H1 (cell line): ENCODE results near the gene GNL2. TPM values are rescaled to one million over a fixed set of nuclear protein-coding genes. Genes with fewer than 3 reads are reported as not detected.

Source experiments
- CTCF ChIA-PET: fragments of 300-600 bp; sonication (Branson Sonifier 250); formaldehyde crosslinking; loops from one replicate; lab custom pipeline; 2021; ENCODE audit not compliant: partially characterized antibody; lab: Charles Lee
- POLR2A ChIA-PET: fragments of 300-600 bp; sonication (Branson Sonifier 250); formaldehyde crosslinking; loops from one replicate; lab custom pipeline; 2021; ENCODE audit warnings: inconsistent platforms; ENCODE audit not compliant: partially characterized antibody; lab: Charles Lee
- DNase-seq, 2 experiments: peaks; one replicate each; pipeline versions ENCODE4 v3.0.0 to v3.0.0-alpha.2; 2010 to 2022; ENCODE audit warnings: low spot score in 2 of 2, low read depth in 1 of 2, mixed read lengths in 1 of 2
- FAIRE-seq: peaks from 2 replicates; lab custom pipeline; 2011; peaks lifted over from hg19 to GRCh38; lab: Jason Lieb, UNC
- H2AFZ ChIP-seq: 2 replicates; pipeline ENCODE4 v1.8.1; 2012; ENCODE audit warnings: low read length, inconsistent platforms
- H2AK5ac ChIP-seq: 2 replicates; pipeline ENCODE4 v1.6.1; 2013; ENCODE audit warnings: low read depth, low read length
- H2BK120ac ChIP-seq: replicated peaks from 2 replicates; pipeline ENCODE3; 2013; ENCODE audit warnings: low read depth, low read length, inconsistent platforms
- H2BK12ac ChIP-seq: 2 replicates; pipeline ENCODE4 v1.6.1; 2013; ENCODE audit warnings: low read depth, low read length
- H2BK15ac ChIP-seq: 2 replicates; pipeline ENCODE4 v1.6.1; 2013; ENCODE audit warnings: low read length
- H2BK20ac ChIP-seq: 2 replicates; pipeline ENCODE4 v1.6.1; 2013; ENCODE audit warnings: low read length
- H2BK5ac ChIP-seq: 2 replicates; pipeline ENCODE4 v1.6.1; 2013; ENCODE audit warnings: low read depth, low read length
- H3K14ac ChIP-seq: 2 replicates; pipeline ENCODE4 v1.6.1; 2013; ENCODE audit warnings: inconsistent platforms; ENCODE audit not compliant: insufficient read length
- H3K18ac ChIP-seq: 2 replicates; pipeline ENCODE4 v1.6.1; 2013; ENCODE audit warnings: low read length; ENCODE audit errors: extremely low read depth
- H3K23ac ChIP-seq: 2 replicates; pipeline ENCODE4 v1.6.1; 2013; ENCODE audit warnings: inconsistent platforms; ENCODE audit not compliant: insufficient read length
- H3K23me2 ChIP-seq: 2 replicates; pipeline ENCODE4 v1.6.1; 2013; ENCODE audit warnings: low read depth, low read length
- H3K27ac ChIP-seq: 2 replicates; pipeline ENCODE4 v1.6.1; 2011; ENCODE audit warnings: low read depth, low read length, inconsistent platforms
- H3K27me3 ChIP-seq, 4 experiments: replicated peaks in 1 of 4; 1 replicate in 1 of 4; 2 replicates in 3 of 4; pipeline versions ENCODE4 v1.6.1 to v1.8.1; 2011 to 2013; ENCODE audit warnings: low read length in 3 of 4, mild to moderate bottlenecking in 3 of 4, inconsistent platforms in 2 of 4, mixed read lengths in 2 of 4, moderate library complexity in 1 of 4; ENCODE audit not compliant: control insufficient read depth in 3 of 4, insufficient read depth in 3 of 4; ENCODE audit errors: extremely low read depth in 1 of 4
- H3K36me3 ChIP-seq, 4 experiments: 2 replicates each; pipeline versions ENCODE4 v1.6.1 to v1.8.1; 2011 to 2013; ENCODE audit warnings: mild to moderate bottlenecking in 4 of 4, low read length in 3 of 4, moderate library complexity in 2 of 4, control low read depth in 1 of 4, inconsistent platforms in 1 of 4; ENCODE audit not compliant: insufficient read depth in 4 of 4, control insufficient read depth in 2 of 4
- H3K4ac ChIP-seq: replicated peaks from 2 replicates; pipeline ENCODE3; 2013; ENCODE audit warnings: low read length, low read depth, mixed read lengths, inconsistent platforms; ENCODE audit not compliant: insufficient read length
- H3K4me1 ChIP-seq, 4 experiments: replicated peaks in 1 of 4; 1 replicate in 1 of 4; 2 replicates in 3 of 4; pipeline versions ENCODE4 v1.6.1 to v1.8.1; 2011 to 2013; ENCODE audit warnings: low read length in 3 of 4, inconsistent platforms in 2 of 4, mixed read lengths in 1 of 4; ENCODE audit not compliant: insufficient read depth in 4 of 4, control insufficient read depth in 3 of 4
- H3K4me2 ChIP-seq, 2 experiments: 2 replicates each; pipeline versions ENCODE4 v1.6.1 to v1.8.1; 2011 to 2013; ENCODE audit warnings: low read depth in 2 of 2, low read length in 2 of 2, control low read depth in 1 of 2, inconsistent platforms in 1 of 2, mild to moderate bottlenecking in 1 of 2; ENCODE audit not compliant: insufficient read depth in 1 of 2
- H3K4me3 ChIP-seq, 4 experiments: fragments of 200-600, 300-600 bp in 1 of 4; sonication (generic), shearing (Covaris generic), sonication (Bioruptor Twin) in 1 of 4; 2 replicates each; pipeline versions ENCODE4 v1.5.1 to v1.8.1; 2011 to 2016; ENCODE audit warnings: low read length in 4 of 4, low read depth in 3 of 4, control low read depth in 2 of 4, inconsistent platforms in 2 of 4, mild to moderate bottlenecking in 2 of 4, mixed read lengths in 1 of 4, moderate library complexity in 1 of 4; ENCODE audit not compliant: insufficient read depth in 2 of 4; ENCODE audit errors: extremely low read depth in 1 of 4
- H3K56ac ChIP-seq: replicated peaks from 2 replicates; pipeline ENCODE3; 2013; ENCODE audit warnings: low read depth, mild to moderate bottlenecking, mixed read lengths, low read length, inconsistent platforms; ENCODE audit not compliant: insufficient read length
- H3K79me1 ChIP-seq: 2 replicates; pipeline ENCODE4 v1.6.1; 2013; ENCODE audit warnings: low read depth, low read length, control low read depth
- H3K79me2 ChIP-seq, 2 experiments: 2 replicates each; pipeline versions ENCODE4 v1.6.1 to v1.8.1; 2012 to 2013; ENCODE audit warnings: low read length in 2 of 2, mild to moderate bottlenecking in 2 of 2, inconsistent platforms in 1 of 2; ENCODE audit not compliant: insufficient read depth in 2 of 2, control insufficient read depth in 1 of 2
- H3K9ac ChIP-seq, 4 experiments: replicated peaks in 1 of 4; 1 replicate in 1 of 4; 2 replicates in 3 of 4; pipeline versions ENCODE4 v1.6.1 to v1.8.1; 2011 to 2013; ENCODE audit warnings: low read depth in 3 of 4, low read length in 3 of 4, control low read depth in 2 of 4, mild to moderate bottlenecking in 2 of 4, moderate library complexity in 2 of 4, inconsistent platforms in 1 of 4; ENCODE audit errors: extremely low read depth in 1 of 4
- H3K9me3 ChIP-seq, 2 experiments: 2 replicates each; pipeline versions ENCODE4 v1.6.1 to v1.8.1; 2012 to 2013; ENCODE audit warnings: mild to moderate bottlenecking in 2 of 2, moderate library complexity in 2 of 2, control low read depth in 1 of 2, inconsistent platforms in 1 of 2, low read depth in 1 of 2, low read length in 1 of 2, mixed read lengths in 1 of 2; ENCODE audit not compliant: insufficient read depth in 2 of 2
- H4K20me1 ChIP-seq, 2 experiments: replicated peaks in 1 of 2; 2 replicates each; pipeline versions ENCODE3 to v1.8.1; 2011 to 2013; ENCODE audit warnings: inconsistent platforms in 2 of 2, low read length in 2 of 2, mild to moderate bottlenecking in 1 of 2; ENCODE audit not compliant: insufficient read depth in 2 of 2, control insufficient read depth in 1 of 2
- H4K5ac ChIP-seq: 2 replicates; pipeline ENCODE4 v1.6.1; 2013; ENCODE audit warnings: low read length, low read depth, mixed read lengths, inconsistent platforms; ENCODE audit not compliant: insufficient read length
- H4K8ac ChIP-seq: 2 replicates; pipeline ENCODE4 v1.8.0; 2013; ENCODE audit warnings: mild to moderate bottlenecking, moderate library complexity, low read length, inconsistent platforms; ENCODE audit not compliant: insufficient read depth; ENCODE audit errors: extremely low read depth
- H4K91ac ChIP-seq: replicated peaks from 2 replicates; pipeline ENCODE3; 2013; ENCODE audit warnings: low read length, mixed read lengths, inconsistent platforms; ENCODE audit not compliant: insufficient read length
- CTCF ChIP-seq, 3 experiments: IDR thresholded peaks; 1 replicate in 2 of 3; 2 replicates in 1 of 3; pipeline versions ENCODE4 v1.5.1 to v1.6.1; 2011; ENCODE audit warnings: low read length in 3 of 3, mild to moderate bottlenecking in 3 of 3, inconsistent platforms in 2 of 3, low read depth in 1 of 3, moderate library complexity in 1 of 3; ENCODE audit not compliant: insufficient read depth in 1 of 3; ENCODE audit errors: control extremely low read depth in 1 of 3
- JUN ChIP-seq: IDR thresholded peaks from 2 replicates; pipeline ENCODE4 v1.6.1; 2011; ENCODE audit warnings: low read depth, mild to moderate bottlenecking, improper control_type of control experiment, low read length
- PHF8 ChIP-seq: fragments of 200-600 bp; sonication (generic); conservative IDR thresholded peaks from 2 replicates; pipeline ENCODE4 v1.7.1; 2012; ENCODE audit warnings: low read depth, mild to moderate bottlenecking, inconsistent platforms, low read length, moderate library complexity
- RFX5 ChIP-seq: IDR thresholded peaks from 2 replicates; pipeline ENCODE4 v1.6.1; 2011; ENCODE audit warnings: low read depth, low read length, improper control_type of control experiment, borderline replicate concordance
- SIRT6 ChIP-seq: IDR thresholded peaks from one replicate; pipeline ENCODE4 v1.7.1; 2012; ENCODE audit warnings: low read length, inconsistent platforms
- WGBS, 2 experiments: shearing (Covaris generic) in 1 of 2; methylation state at CpG; one replicate each; pipeline versions ENCODE4 v1.1.6 to v1.1.7; 2013 to 2015; ENCODE audit warnings: low lambda C conversion rate in 2 of 2, mixed read lengths in 2 of 2, inconsistent platforms in 1 of 2, low coverage in 1 of 2, missing lambda C conversion rate in 1 of 2; ENCODE audit not compliant: insufficient replicate concordance in 2 of 2, insufficient coverage in 1 of 2, insufficient read length in 1 of 2; ENCODE audit errors: extremely low coverage in 1 of 2, missing lambda C conversion rate in 1 of 2; 5-methylcytosine and 5-hydroxymethylcytosine counted together
- polyA plus RNA-seq, 7 experiments: library from polyadenylated mRNA; depleted of rRNA in 3 of 7; stranded (reverse) in 5 of 7; unstranded in 2 of 7; fragments of >200 nt in 5 of 7; fragments of 200-250 nt in 2 of 7; gene quantifications; 1 replicate in 5 of 7; 2 replicates in 1 of 7; 4 replicates in 1 of 7; pipeline versions ENCODE4 v1.2.1 to v1.2.3, GENCODE V29; 2011 to 2013; ENCODE audit warnings: missing spikeins in 2 of 7, mixed read lengths in 2 of 7
- total RNA-seq: library from RNA; stranded (reverse); fragmentation: NEBNext Ultra II Directional; extraction: Animal tissue kit (Norgen Biotek cat#: 25700); gene quantifications from 2 replicates; pipeline ENCODE4 v1.2.1, GENCODE V29; 2021
- TF ChIP-seq, protein P1 (sequence below): IDR thresholded peaks from 2 replicates; pipeline ENCODE4 v1.6.1; 2011; ENCODE audit warnings: low read length, improper control_type of control experiment

Gene GNL2
- total and polyA plus RNA-seq, 2 of the 8 experiments (the other 6 are each of a cell fraction or from before 2014, with no cell fraction given), result 22.2 to 88.3 TPM

DNA sequence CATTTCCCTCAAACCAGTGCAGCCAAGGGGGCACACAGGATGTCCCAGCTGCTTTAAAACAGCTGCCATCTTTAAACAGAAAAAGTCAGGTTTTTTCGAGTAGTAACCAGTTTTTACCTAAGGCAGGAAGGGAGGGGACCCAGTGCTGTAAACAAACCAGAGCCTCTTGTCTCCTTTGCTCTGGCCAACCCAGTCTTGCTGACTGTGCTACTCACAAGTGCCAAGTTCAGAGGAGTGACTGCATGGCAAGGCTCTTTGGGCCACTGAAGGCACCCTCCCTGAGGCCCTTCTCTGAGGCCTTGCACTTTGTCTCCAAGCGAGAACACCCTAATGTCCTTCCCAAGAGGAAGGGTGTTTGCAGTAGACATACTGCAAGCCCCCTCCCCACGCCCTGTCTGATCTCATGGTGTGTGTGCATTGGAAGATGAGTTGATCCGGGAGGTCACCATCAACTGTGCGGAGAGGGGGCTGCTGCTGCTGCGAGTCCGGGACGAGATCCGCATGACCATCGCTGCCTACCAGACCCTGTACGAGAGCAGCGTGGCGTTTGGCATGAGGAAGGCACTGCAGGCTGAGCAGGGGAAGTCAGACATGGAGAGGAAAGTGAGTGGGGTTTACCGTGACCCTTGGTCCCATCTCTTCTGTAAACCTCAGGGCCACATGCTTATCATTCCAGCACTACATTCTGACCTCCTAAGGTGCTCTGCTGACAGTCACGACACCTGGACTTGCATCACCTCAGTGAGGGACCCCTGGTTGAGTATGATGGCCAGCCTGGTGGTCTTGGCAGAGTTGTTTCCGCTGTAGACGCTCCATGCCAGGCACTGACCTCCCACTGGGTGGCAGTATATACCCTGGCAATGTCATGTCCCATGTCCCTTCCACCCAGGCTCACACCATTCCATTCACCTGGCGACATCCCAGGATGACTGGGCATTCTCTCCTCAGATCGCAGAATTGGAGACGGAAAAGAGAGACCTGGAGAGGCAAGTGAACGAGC lies 34.3 kb downstream of the GNL2 start:
- no peak overlapping the region for H4K91ac ChIP-seq
- H3K27me3 ChIP-seq, result no peaks in the 10 kb centered on the region
- no peak overlapping the region for H3K14ac ChIP-seq
- DNase-seq (peak; percentile 17 to 68), FAIRE-seq (peak; percentile 19)
- peaks cover 0 to 5% (median 4%) of the 10 kb centered on the region in 4 experiments; a peak in 6 of 7 replicates for H3K4me1 ChIP-seq
- H3K23ac ChIP-seq, result no peak overlapping the region
- H3K79me2 ChIP-seq, result no peaks in the 10 kb centered on the region
- H3K56ac ChIP-seq, result no peak overlapping the region
- no peak overlapping the region for H3K18ac ChIP-seq
- no peaks in the 10 kb centered on the region for H4K20me1 ChIP-seq
- H2BK120ac ChIP-seq, result no peak overlapping the region
- no peak overlapping the region for H2BK5ac ChIP-seq
- no peak overlapping the region for H2AK5ac ChIP-seq
- H3K9ac ChIP-seq, result no peak overlapping the region
- no peak overlapping the region for H2BK15ac ChIP-seq
- H3K23me2 ChIP-seq, result no peaks in the 10 kb centered on the region
- no peak overlapping the region for H3K4ac ChIP-seq
- H2BK20ac ChIP-seq, result no peak overlapping the region
- H3K9me3 ChIP-seq, result no peaks in the 10 kb centered on the region
- H3K36me3 ChIP-seq, result peaks cover 12 to 25% (median 17%) of the 10 kb centered on the region in 4 experiments; a peak in 7 of 8 replicates
- H4K5ac ChIP-seq, result no peak overlapping the region
- POLR2A ChIA-PET, result interaction anchor here (1.1 to 1.4 kb wide), 5 partner anchors 11 to 311 kb away, joined by 3 to 6 read pairs (median 3); a partner anchor contains a TSS
- no peak overlapping the region for H3K4me3 ChIP-seq
- no peak overlapping the region for H2BK12ac ChIP-seq
- no peak overlapping the region for H4K8ac ChIP-seq
- CTCF ChIA-PET, result interaction anchor here (0.6 to 1.5 kb wide), 6 partner anchors 21 to 310 kb away, joined by 3 to 5 read pairs (median 3); no protein-coding TSS in a partner anchor
- no peak overlapping the region for H3K27ac ChIP-seq
- no peak overlapping the region for H3K4me2 ChIP-seq
- H3K79me1 ChIP-seq, result no peaks in the 10 kb centered on the region; the same call in 1 of the 2 replicates
- H2AFZ ChIP-seq, result no peak overlapping the region
- WGBS, 2 experiments, result 90% methylated on average over 20 of the region's 21 CpGs; no CpG with 5 or more reads in 1 of the 2 experiments
- TF ChIP-seq RFX5, result no peak
- no peak for TF ChIP-seq SIRT6
- TF ChIP-seq, protein P1, sequence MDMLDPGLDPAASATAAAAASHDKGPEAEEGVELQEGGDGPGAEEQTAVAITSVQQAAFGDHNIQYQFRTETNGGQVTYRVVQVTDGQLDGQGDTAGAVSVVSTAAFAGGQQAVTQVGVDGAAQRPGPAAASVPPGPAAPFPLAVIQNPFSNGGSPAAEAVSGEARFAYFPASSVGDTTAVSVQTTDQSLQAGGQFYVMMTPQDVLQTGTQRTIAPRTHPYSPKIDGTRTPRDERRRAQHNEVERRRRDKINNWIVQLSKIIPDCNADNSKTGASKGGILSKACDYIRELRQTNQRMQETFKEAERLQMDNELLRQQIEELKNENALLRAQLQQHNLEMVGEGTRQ, result no peak
- peak; percentile 57 to 90 (median 90) for TF ChIP-seq CTCF (IDR thresholded peaks at IDR 0.05; ENCODE audit: control extremely low read depth in 1 of 3, insufficient read depth in 1 of 3, low read depth in 1 of 3, low read length in 3 of 3)
- no peak for TF ChIP-seq JUN
- TF ChIP-seq PHF8, result no peak
